ENCODE measurements around the gene IGF1R.

GRCh38 chr15:98850961-98851572, 202.7 kb downstream of the IGF1R start:
- TF ChIP-seq EZH2phosphoT487 (IDR thresholded peaks at IDR 0.05), result no peak
- peak; percentile 79 for TF ChIP-seq CTCF (IDR thresholded peaks at IDR 0.05)

All from neural progenitor cell (in vitro differentiated cells).